Endothelial cell of umbilical vein (primary cell): ENCODE data around the gene BHLHA15. TPM values are rescaled to one million over a fixed set of nuclear protein-coding genes. Genes with fewer than 3 reads are reported as not detected.

Experiments
- BruUV-seq: library from RNA; stranded (reverse); fragments of 400-500 nt; replicated peaks from 2 replicates; lab custom pipeline; 2021; lab: Mats Ljungman, UMichigan
- CTCF ChIA-PET: fragments of 300-600, 350-600 bp; sonication (Branson Sonifier 250); formaldehyde crosslinking; loops from one replicate; lab custom pipeline; 2021; ENCODE audit warnings: antibody characterized with exemption, inconsistent platforms; lab: Charles Lee
- POLR2A ChIA-PET: fragments of 300-600, 350-600 bp; sonication (Branson Sonifier 250); formaldehyde crosslinking; loops from one replicate; lab custom pipeline; 2021; ENCODE audit warnings: antibody characterized with exemption, inconsistent platforms; lab: Charles Lee
- DNase-seq: peaks from one replicate; pipeline ENCODE4 v3.0.0-alpha.2; 2011; ENCODE audit warnings: low read depth, low spot score
- FAIRE-seq: peaks from 2 replicates; lab custom pipeline; 2011; peaks lifted over from hg19 to GRCh38; lab: Jason Lieb, UNC
- H2AFZ ChIP-seq: 2 replicates; pipeline ENCODE4 v1.6.0; 2012; ENCODE audit warnings: low read depth, low read length, control low read depth, inconsistent platforms
- H3K27ac ChIP-seq: 2 replicates; pipeline ENCODE4 v1.5.1; 2011; ENCODE audit warnings: low read depth, mild to moderate bottlenecking, control low read depth, low read length, moderate library complexity; ENCODE audit not compliant: insufficient read depth
- H3K27me3 ChIP-seq, 2 experiments: 2 replicates each; pipeline versions ENCODE4 v1.6.0 to v1.6.1; 2011; ENCODE audit warnings: low read length in 2 of 2, mixed read lengths in 1 of 2; ENCODE audit not compliant: control insufficient read depth in 2 of 2, insufficient read depth in 2 of 2
- H3K36me3 ChIP-seq, 2 experiments: 2 replicates in 1 of 2; 3 replicates in 1 of 2; pipeline ENCODE4 v1.5.1; 2011; ENCODE audit warnings: low read length in 2 of 2, mild to moderate bottlenecking in 1 of 2, moderate library complexity in 1 of 2; ENCODE audit not compliant: control insufficient read depth in 2 of 2, insufficient read depth in 2 of 2; ENCODE audit errors: extremely low read depth in 1 of 2
- H3K4me1 ChIP-seq: 3 replicates; pipeline ENCODE4 v1.5.1; 2011; ENCODE audit warnings: mild to moderate bottlenecking, low read length; ENCODE audit not compliant: control insufficient read depth, insufficient read depth; ENCODE audit errors: extremely low read depth
- H3K4me2 ChIP-seq: 2 replicates; pipeline ENCODE4 v1.6.1; 2011; ENCODE audit warnings: low read length, control low read depth, mixed read lengths; ENCODE audit not compliant: insufficient read depth
- H3K4me3 ChIP-seq, 3 experiments: fragments of 200-600 bp in 1 of 3; sonication (generic), shearing (Covaris generic) in 1 of 3; replicated peaks in 1 of 3; 2 replicates each; pipeline ENCODE4 v1.5.1; 2011 to 2016; ENCODE audit warnings: control low read depth in 3 of 3, low read length in 3 of 3, mild to moderate bottlenecking in 2 of 3, inconsistent platforms in 1 of 3, low read depth in 1 of 3, moderate library complexity in 1 of 3; ENCODE audit not compliant: insufficient read depth in 1 of 3
- H3K79me2 ChIP-seq: 2 replicates; pipeline ENCODE4 v1.6.0; 2012; ENCODE audit warnings: low read length, inconsistent platforms; ENCODE audit not compliant: control insufficient read depth, insufficient read depth
- H3K9ac ChIP-seq: replicated peaks from 2 replicates; pipeline ENCODE3; 2011; ENCODE audit warnings: low read length, control low read depth; ENCODE audit not compliant: insufficient read depth; ENCODE audit errors: extremely low read depth
- H3K9me1 ChIP-seq: replicated peaks from 3 replicates; pipeline ENCODE4 v1.6.0; 2011; ENCODE audit warnings: mild to moderate bottlenecking, low read length; ENCODE audit not compliant: control insufficient read depth, insufficient read depth; ENCODE audit errors: extremely low read depth
- H3K9me3 ChIP-seq: replicated peaks from 2 replicates; pipeline ENCODE4 v1.5.1; 2012; ENCODE audit warnings: low read length, inconsistent platforms; ENCODE audit not compliant: control insufficient read depth, insufficient read depth
- H4K20me1 ChIP-seq: replicated peaks from 2 replicates; pipeline ENCODE3; 2011; ENCODE audit warnings: mild to moderate bottlenecking, low read length; ENCODE audit not compliant: control insufficient read depth, insufficient read depth; ENCODE audit errors: extremely low read depth
- CTCF ChIP-seq, 2 donors: IDR thresholded peaks; 1 replicate in 1 of 2; 2 replicates in 1 of 2; pipeline ENCODE4 v1.5.1; 2011; ENCODE audit warnings: low read length in 2 of 2, mild to moderate bottlenecking in 2 of 2, moderate library complexity in 2 of 2, control low read depth in 1 of 2, inconsistent platforms in 1 of 2, low read depth in 1 of 2; ENCODE audit not compliant: insufficient read depth in 1 of 2; ENCODE audit errors: extremely low read depth in 1 of 2
- FOS ChIP-seq: IDR thresholded peaks from 2 replicates; pipeline ENCODE4 v1.6.1; 2011; ENCODE audit warnings: mild to moderate bottlenecking, low read length, moderate library complexity, borderline replicate concordance; ENCODE audit not compliant: insufficient read depth
- GATA2 ChIP-seq: IDR thresholded peaks from 2 replicates; pipeline ENCODE4 v1.7.0; 2011; ENCODE audit warnings: low read depth, mild to moderate bottlenecking, moderate library complexity, mixed read lengths, low read length; ENCODE audit not compliant: insufficient read length, insufficient read depth
- MYC ChIP-seq: IDR thresholded peaks from one replicate; pipeline ENCODE4 v1.6.1; 2011; ENCODE audit warnings: mild to moderate bottlenecking, low read depth, low read length
- POLR2A ChIP-seq: IDR thresholded peaks from 2 replicates; pipeline ENCODE4 v1.6.1; 2012; ENCODE audit warnings: low read depth, mild to moderate bottlenecking, control low read depth, low read length
- POLR2AphosphoS5 ChIP-seq: IDR thresholded peaks from 2 replicates; pipeline ENCODE4 v1.6.1; 2012; ENCODE audit warnings: low read depth, mild to moderate bottlenecking, control low read depth, low read length, moderate library complexity; ENCODE audit not compliant: insufficient read depth
- dilution Hi-C: fragments of 300-500 bp; cut with MboI; formaldehyde crosslinking; loops from one replicate; pipeline ENCODE4 v1.15.0; 2019; ENCODE audit warnings: low sequenced_read_pairs; ENCODE audit not compliant: extremely low pct_ligation_motif_present
- intact Hi-C: fragments of 100-400 bp; cut with micrococcal nuclease; formaldehyde crosslinking; loops from one replicate; pipeline ENCODE4 v1.10.0; 2022
- polyA plus RNA-seq, 4 experiments: library from polyadenylated mRNA; depleted of rRNA in 3 of 4; stranded (reverse) in 3 of 4; unstranded in 1 of 4; fragments of >200 nt; gene quantifications; 2 replicates each; pipeline versions ENCODE4 v1.2.1 to v1.2.3, GENCODE V29; 2011 to 2012; ENCODE audit warnings: missing spikeins in 1 of 4
- total RNA-seq: library from RNA; stranded (reverse); gene quantifications from 2 replicates; pipeline ENCODE4 v1.2.3, GENCODE V29; 2021

BHLHA15 gene
- total and polyA plus RNA-seq, 2 donors (not counting 3 experiments of a cell fraction or from before 2014, with no cell fraction given), result 0.81 to 1.2 TPM

GRCh38 chr7:98252425-98253054 lies 41.3 kb downstream of the BHLHA15 start:
- Histone ChIP-seq H3K79me2 (peaks cover 34% of the 10 kb centered on the region), H3K4me1 (peaks cover 43% of the 10 kb centered on the region), H3K4me2 (peak overlapping the region; percentile 80), H3K9ac (peak overlapping the region; percentile 81), H3K9me1 (no peaks in the 10 kb centered on the region), H3K9me3 (no peaks in the 10 kb centered on the region), H3K36me3 (no peaks in the 10 kb centered on the region), H3K27me3 (no peaks in the 10 kb centered on the region), H3K27ac (peak overlapping the region; percentile 58), H2AFZ (peak overlapping the region; percentile 72), H3K4me3 (peak overlapping the region; percentile 53 to 96 (median 65)), H4K20me1 (no peaks in the 10 kb centered on the region)
- ChIA-PET CTCF (interaction anchor here (1.3 to 3.2 kb wide), 3 partner anchors 14 to 22 kb away, joined by 3 to 12 read pairs (median 4); no protein-coding TSS in a partner anchor), POLR2A (no interaction called here)
- dilution Hi-C loops (no loop called here), intact Hi-C loops (loop anchor here (1.0 kb wide), 1 partner anchor 32 kb away; no protein-coding TSS in a partner anchor)
- TF ChIP-seq FOS (no peak), POLR2AphosphoS5 (no peak), POLR2A (peak; percentile 35)
- TSS peak; percentile 3 for BruUV-seq
- FAIRE-seq, result no peak
- DNase-seq, result no peak

GRCh38 chr7:98254516-98254915 lies 43.3 kb downstream of the BHLHA15 start:
- dilution Hi-C loops (no loop called here), intact Hi-C loops (no loop called here)
- Histone ChIP-seq H3K4me1 (peaks cover 27% of the 10 kb centered on the region), H3K4me2 (no peak overlapping the region), H3K27me3 (no peaks in the 10 kb centered on the region), H3K9me1 (no peaks in the 10 kb centered on the region), H3K9ac (no peak overlapping the region), H3K36me3 (no peaks in the 10 kb centered on the region), H3K27ac (no peak overlapping the region), H3K9me3 (no peaks in the 10 kb centered on the region), H2AFZ (no peak overlapping the region), H3K4me3 (no peak overlapping the region), H3K79me2 (peaks cover 31% of the 10 kb centered on the region), H4K20me1 (no peaks in the 10 kb centered on the region)
- DNase-seq (no peak), FAIRE-seq (no peak)
- ChIA-PET POLR2A (interaction anchor here (0.6 kb wide), 1 partner anchor 166 kb away, joined by 4 read pairs; no protein-coding TSS in a partner anchor), CTCF (interaction anchor here (0.7 to 3.2 kb wide), 2 partner anchors 12 to 524 kb away, joined by 3 to 12 read pairs; no protein-coding TSS in a partner anchor)
- TF ChIP-seq GATA2, result no peak
- no peak for TF ChIP-seq MYC
- TF ChIP-seq POLR2AphosphoS5, result no peak
- no peak for TF ChIP-seq CTCF (IDR thresholded peaks at IDR 0.05; ENCODE audit: extremely low read depth in 1 of 2, insufficient read depth in 1 of 2, low read depth in 1 of 2, low read length in 2 of 2)
- TF ChIP-seq POLR2A, result no peak
- TF ChIP-seq FOS, result no peak
- BruUV-seq, result no TSS peak
